ENCODE data around the gene FBXO36.
A peak's percentile ranks its signal among the peaks of the same experiment; 100 is the strongest.

GRCh38 chr2:229921892-229922448, 333 bp upstream of the FBXO36 start, which contains the start of gene TRIP12:
- TF ChIP-seq CTCF (IDR thresholded peaks at IDR 0.05; ENCODE audit: low read depth, low read length), result no peak
- no peak for TF ChIP-seq POLR2A (IDR thresholded peaks at IDR 0.05; ENCODE audit: extremely low read depth, insufficient read length)
- TF ChIP-seq MAX (IDR thresholded peaks at IDR 0.05; ENCODE audit: low read depth, low read length), result no peak; the same call in 1 of the 2 replicates
- TF ChIP-seq MYC (IDR thresholded peaks at IDR 0.05; ENCODE audit: low read depth, low read length), result peak; percentile 12; the same call in 1 of the 2 replicates
